Prostate gland (tissue), 2 donors: ENCODE data around the gene TMEM120A. TPM values are rescaled to one million over a fixed set of nuclear protein-coding genes. Genes with fewer than 3 reads are reported as not detected.

Source experiments
- DNase-seq: peaks from one replicate; pipeline ENCODE4 v3.0.0-alpha.2; 2019; ENCODE audit warnings: low spot score
- H3K27ac ChIP-seq, 2 donors: fragments of 200-600 bp; sonication (generic); 2 replicates each; pipeline ENCODE4 v1.5.1; 2017 to 2019
- H3K27me3 ChIP-seq: fragments of 200-600 bp; sonication (generic); replicated peaks from 2 replicates; pipeline ENCODE4 v1.5.1; 2019; ENCODE audit not compliant: insufficient read depth
- H3K36me3 ChIP-seq, 2 donors: fragments of 200-600 bp; sonication (generic); 1 replicate in 1 of 2; 2 replicates in 1 of 2; pipeline versions ENCODE4 v1.5.1 to v1.8.1; 2017 to 2019
- H3K4me1 ChIP-seq: fragments of 200-600 bp; sonication (generic); replicated peaks from 2 replicates; pipeline ENCODE4 v1.5.1; 2019
- H3K4me3 ChIP-seq, 2 donors: fragments of 200-600 bp; sonication (generic); 2 replicates each; pipeline ENCODE4 v1.5.1; 2017 to 2019
- H3K9me3 ChIP-seq: fragments of 200-600 bp; sonication (generic); 2 replicates; pipeline ENCODE4 v1.5.1; 2017
- CTCF ChIP-seq, 4 experiments: fragments of 200-600 bp in 2 of 4; fragments of 450-650 bp in 2 of 4; sonication (generic) in 2 of 4; IDR thresholded peaks; 1 replicate in 3 of 4; 2 replicates in 1 of 4; pipeline ENCODE4 v1.5.1; 2016 to 2019; ENCODE audit warnings: antibody characterized with exemption in 4 of 4, mild to moderate bottlenecking in 2 of 4, moderate library complexity in 2 of 4
- POLR2A ChIP-seq: fragments of 450-650 bp; IDR thresholded peaks from one replicate; pipeline ENCODE4 v1.6.1; 2016; ENCODE audit warnings: antibody characterized with exemption, mild to moderate bottlenecking
- POLR2AphosphoS5 ChIP-seq: sonication (generic); formaldehyde crosslinking; IDR thresholded peaks from one replicate; pipeline ENCODE4 v1.6.1; 2017; ENCODE audit warnings: antibody characterized with exemption
- WGBS: methylation state at CpG from one replicate; pipeline ENCODE4 v1.1.5; 2018; 5-methylcytosine and 5-hydroxymethylcytosine counted together
- intact Hi-C: fragments of 100-400 bp; cut with DNase I; formaldehyde crosslinking; loops from one replicate; pipeline ENCODE4 v1.14.2; 2022
- total RNA-seq, 2 donors: library from RNA; depleted of rRNA; stranded (reverse); fragments of >200 nt; gene quantifications; one replicate each; pipeline ENCODE4 v1.1.0, GENCODE V29; 2016

TMEM120A gene
- total RNA-seq, 2 donors from 2014 or later = 20.2 to 40.8 TPM

- H3K36me3 ChIP-seq = peaks cover 0 to 14% of the 10 kb centered on the region in 2 donors
- H3K4me3 ChIP-seq = no peak overlapping the region
- no peak overlapping the region for H3K27ac ChIP-seq
- no peaks in the 10 kb centered on the region for H3K27me3 ChIP-seq
- 77% methylated on average over 26 of the region's 26 CpGs for WGBS
- intact Hi-C loops = no loop called here
- H3K9me3 ChIP-seq = no peaks in the 10 kb centered on the region
- no peaks in the 10 kb centered on the region for H3K4me1 ChIP-seq
- TF ChIP-seq CTCF (IDR thresholded peaks at IDR 0.05) (no peak), POLR2A (no peak), POLR2AphosphoS5 (no peak)
- DNase-seq = no peak
Observed at GRCh38 chr7:75983471-75984129, 10.8 kb downstream of the TMEM120A start.

GRCh38 chr7:75982306-75983064, 11.9 kb downstream of the TMEM120A start:
- DNase-seq = no peak

GRCh38 chr7:75981453-75982305, 12.7 kb downstream of the TMEM120A start:
- DNase-seq = no peak
- no peak for TF ChIP-seq POLR2A
- no peak for TF ChIP-seq CTCF (IDR thresholded peaks at IDR 0.05)
- no peak for TF ChIP-seq POLR2AphosphoS5
- Histone ChIP-seq H3K9me3 (no peaks in the 10 kb centered on the region), H3K4me1 (no peaks in the 10 kb centered on the region), H3K36me3 (peaks cover 0 to 12% of the 10 kb centered on the region in 2 donors), H3K27me3 (no peaks in the 10 kb centered on the region), H3K4me3 (no peak overlapping the region), H3K27ac (no peak overlapping the region)
- 83% methylated on average over 38 of the region's 38 CpGs for WGBS
- intact Hi-C loops = no loop called here

More at GRCh38 chr7:75982306-75983064, 11.9 kb downstream of the TMEM120A start:
- no peak overlapping the region for H3K4me3 ChIP-seq
- 90% methylated on average over 22 of the region's 22 CpGs for WGBS
- no peak overlapping the region for H3K27ac ChIP-seq
- H3K27me3 ChIP-seq = no peaks in the 10 kb centered on the region
- H3K9me3 ChIP-seq = no peaks in the 10 kb centered on the region
- H3K4me1 ChIP-seq = no peaks in the 10 kb centered on the region
- peaks cover 0 to 14% of the 10 kb centered on the region in 2 donors for H3K36me3 ChIP-seq
- no peak for TF ChIP-seq CTCF (IDR thresholded peaks at IDR 0.05)
- no peak for TF ChIP-seq POLR2A
- no peak for TF ChIP-seq POLR2AphosphoS5
- intact Hi-C loops = no loop called here

- Histone ChIP-seq H3K9me3 (no peaks in the 10 kb centered on the region), H3K36me3 (peaks cover 0 to 7% of the 10 kb centered on the region in 2 donors), H3K27me3 (no peaks in the 10 kb centered on the region), H3K27ac (no peak overlapping the region), H3K4me3 (no peak overlapping the region), H3K4me1 (no peaks in the 10 kb centered on the region)
- intact Hi-C loops = no loop called here
- no peak for DNase-seq
- WGBS = 84% methylated on average over 11 of the region's 12 CpGs
- TF ChIP-seq CTCF (IDR thresholded peaks at IDR 0.05) = no peak
- TF ChIP-seq POLR2AphosphoS5 = no peak
- TF ChIP-seq POLR2A = no peak
Observed at GRCh38 chr7:75981203-75981452, 13.3 kb downstream of the TMEM120A start.
